Nucleus accumbens (tissue), 56 donors: ENCODE data around the gene ZDHHC9.
A peak's percentile ranks its signal among the peaks of the same experiment; 100 is the strongest.
"Not testable (repeated sequence)": the region's sequence is repeated elsewhere in the genome, so short reads cannot be mapped to it uniquely, and the experiment has no call there.

Experiments
- DNase-seq, 56 donors: peaks; one replicate each; lab custom pipeline; 2025; lab: John Stamatoyannopoulos, UW

Gene ZDHHC9

GRCh38 chrX:129843459-129844306 is at the start of gene ZDHHC9:
Gene ZDHHC9, minus strand, starts transcription at chrX:129843886. Its CDS starts 1,941 bp downstream, at chrX:129841945.
- peak in 55 of 56 donors; percentile 4 to 93 (median 83) for DNase-seq

GRCh38 chrX:129877401-129877800 is 33.7 kb upstream of the ZDHHC9 start:
- DNase-seq: no peak

- DNase-seq: no peak
Observed at GRCh38 chrX:129876771-129877305, 33.2 kb upstream of the ZDHHC9 start.

GRCh38 chrX:129875669-129876068 is 32.0 kb upstream of the ZDHHC9 start:
- no peak for DNase-seq

- no peak for DNase-seq
Observed at GRCh38 chrX:129872524-129872923, 28.8 kb upstream of the ZDHHC9 start.

GRCh38 chrX:129866321-129866720 is 22.6 kb upstream of the ZDHHC9 start:
- DNase-seq: not testable (repeated sequence)

- DNase-seq: not testable (repeated sequence)
Observed at GRCh38 chrX:129859134-129859533, 15.4 kb upstream of the ZDHHC9 start.

- not testable (repeated sequence) for DNase-seq
Observed at GRCh38 chrX:129851825-129852224, 8.1 kb upstream of the ZDHHC9 start.

- no peak for DNase-seq
Observed at GRCh38 chrX:129846716-129847115, 3.0 kb upstream of the ZDHHC9 start.

GRCh38 chrX:129845616-129846190 is 2.0 kb upstream of the ZDHHC9 start:
- no peak for DNase-seq

- peak in 1 of 56 donors; percentile 39 for DNase-seq
Observed at GRCh38 chrX:129843209-129843458, 552 bp downstream of the ZDHHC9 start.

- peak in 14 of 56 donors; percentile 1 to 43 (median 12) for DNase-seq
Observed at GRCh38 chrX:129842510-129843208, 1.0 kb downstream of the ZDHHC9 start.

GRCh38 chrX:129840344-129840743 is 3.3 kb downstream of the ZDHHC9 start:
- peak in 5 of 56 donors; percentile 2 to 19 (median 2) for DNase-seq

GRCh38 chrX:129836827-129837226 is 6.9 kb downstream of the ZDHHC9 start:
- no peak for DNase-seq

- DNase-seq: peak in 40 of 56 donors; percentile 0 to 69 (median 19)
Observed at GRCh38 chrX:129833153-129833990, 10.3 kb downstream of the ZDHHC9 start.

- peak in 51 of 56 donors; percentile 1 to 83 (median 57) for DNase-seq
Observed at GRCh38 chrX:129831091-129831885, 12.4 kb downstream of the ZDHHC9 start.

- no peak for DNase-seq
Observed at GRCh38 chrX:129830494-129830893, 13.2 kb downstream of the ZDHHC9 start.

- DNase-seq: no peak
Observed at GRCh38 chrX:129825746-129826505, 17.8 kb downstream of the ZDHHC9 start.

GRCh38 chrX:129824620-129825019 is 19.1 kb downstream of the ZDHHC9 start:
- no peak for DNase-seq
